Epithelial cell of esophagus (primary cell): ENCODE data around the gene TRIM37.
A peak's percentile ranks its signal among the peaks of the same experiment; 100 is the strongest.
"Not testable (repeated sequence)": the region's sequence is repeated elsewhere in the genome, so short reads cannot be mapped to it uniquely, and the experiment has no call there.

Experiments
- DNase-seq: peaks from one replicate; pipeline ENCODE4 v3.0.0; 2010; ENCODE audit warnings: low read depth
- H3K4me3 ChIP-seq: 2 replicates; pipeline ENCODE4 v1.5.1; 2011; ENCODE audit warnings: mild to moderate bottlenecking, low read length, control low read depth
- TF ChIP-seq, protein P1 (sequence below): IDR thresholded peaks from 2 replicates; pipeline ENCODE4 v1.5.1; 2011; ENCODE audit warnings: low read depth, mild to moderate bottlenecking, low read length, control low read depth, inconsistent platforms; ENCODE audit not compliant: insufficient read depth; ENCODE audit errors: missing control alignments

The TRIM37 gene

DNA sequence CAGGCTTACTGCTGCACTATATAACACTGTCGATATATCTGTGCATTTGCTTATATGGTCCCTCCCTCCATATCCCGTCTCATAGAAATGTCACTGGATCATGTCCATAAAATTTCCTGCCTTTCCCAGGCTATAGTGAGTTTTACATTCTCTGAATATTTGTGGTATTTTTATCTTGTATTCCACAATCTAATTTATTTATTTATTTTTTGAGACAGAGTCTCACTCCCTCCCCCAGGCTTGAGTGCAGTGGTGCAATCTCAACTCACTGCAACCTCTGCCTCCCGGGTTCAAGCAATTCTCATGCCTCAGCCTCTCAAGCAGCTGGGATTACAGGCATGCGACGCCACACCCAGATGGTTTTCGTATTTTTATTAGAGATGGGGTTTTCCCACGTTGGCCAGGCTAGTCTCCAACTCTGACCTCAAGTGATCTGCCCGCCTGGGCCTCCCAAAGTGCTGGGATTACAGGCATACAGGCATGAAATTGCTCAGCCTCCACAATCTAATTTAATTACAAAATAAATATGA is 12.9 kb downstream of the TRIM37 start:
- no peak overlapping the region for H3K4me3 ChIP-seq
- peak; percentile 79 for DNase-seq
- TF ChIP-seq, protein P1, sequence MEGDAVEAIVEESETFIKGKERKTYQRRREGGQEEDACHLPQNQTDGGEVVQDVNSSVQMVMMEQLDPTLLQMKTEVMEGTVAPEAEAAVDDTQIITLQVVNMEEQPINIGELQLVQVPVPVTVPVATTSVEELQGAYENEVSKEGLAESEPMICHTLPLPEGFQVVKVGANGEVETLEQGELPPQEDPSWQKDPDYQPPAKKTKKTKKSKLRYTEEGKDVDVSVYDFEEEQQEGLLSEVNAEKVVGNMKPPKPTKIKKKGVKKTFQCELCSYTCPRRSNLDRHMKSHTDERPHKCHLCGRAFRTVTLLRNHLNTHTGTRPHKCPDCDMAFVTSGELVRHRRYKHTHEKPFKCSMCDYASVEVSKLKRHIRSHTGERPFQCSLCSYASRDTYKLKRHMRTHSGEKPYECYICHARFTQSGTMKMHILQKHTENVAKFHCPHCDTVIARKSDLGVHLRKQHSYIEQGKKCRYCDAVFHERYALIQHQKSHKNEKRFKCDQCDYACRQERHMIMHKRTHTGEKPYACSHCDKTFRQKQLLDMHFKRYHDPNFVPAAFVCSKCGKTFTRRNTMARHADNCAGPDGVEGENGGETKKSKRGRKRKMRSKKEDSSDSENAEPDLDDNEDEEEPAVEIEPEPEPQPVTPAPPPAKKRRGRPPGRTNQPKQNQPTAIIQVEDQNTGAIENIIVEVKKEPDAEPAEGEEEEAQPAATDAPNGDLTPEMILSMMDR: no peak

DNA sequence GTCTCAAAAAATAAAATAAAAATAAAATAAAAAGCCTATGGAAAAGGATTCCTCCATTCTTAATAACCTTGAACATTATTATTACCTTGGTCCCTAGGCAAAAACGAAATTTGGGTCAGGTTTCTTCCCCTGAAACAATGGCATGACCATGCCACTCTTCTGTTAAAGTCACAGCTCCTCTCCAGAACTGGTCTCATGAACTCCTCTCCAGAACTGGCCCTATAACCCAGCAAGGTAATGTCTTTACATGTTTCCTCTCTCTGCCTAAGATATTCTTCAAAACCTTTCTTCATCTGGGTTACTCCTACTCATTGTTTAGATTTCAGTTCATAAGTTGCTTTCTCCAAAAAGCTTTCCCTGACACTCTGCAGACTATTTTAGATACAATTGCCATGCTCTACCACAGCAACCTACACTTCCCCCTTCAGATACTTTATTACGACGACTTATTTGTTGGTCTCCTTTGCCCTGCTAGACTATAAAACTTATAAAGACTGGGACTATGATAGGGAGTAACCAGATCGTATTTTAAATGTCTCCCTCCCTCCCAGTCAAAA is 13.5 kb downstream of the TRIM37 start:
- no peak for DNase-seq
- no peak overlapping the region for H3K4me3 ChIP-seq
- TF ChIP-seq, protein P1: no peak

DNA sequence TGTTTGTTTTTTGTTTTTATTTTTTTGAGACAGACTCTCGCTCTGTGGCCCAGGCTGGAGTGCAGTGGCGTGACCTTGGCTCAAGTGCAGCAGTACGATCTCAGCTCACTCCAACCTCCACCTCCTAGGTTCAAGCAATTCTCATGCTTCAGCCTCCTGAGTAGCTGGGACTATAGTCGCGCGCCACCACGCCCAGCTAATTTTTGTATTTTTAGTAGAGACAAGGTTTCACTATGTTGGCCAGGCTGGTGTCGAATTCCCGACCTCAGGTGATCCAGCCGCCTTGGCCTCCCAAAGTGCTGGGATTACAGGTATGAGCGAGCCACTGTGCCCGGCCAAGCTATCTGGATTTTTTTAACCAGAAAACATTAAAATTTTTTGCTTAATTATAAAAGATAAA is 16.1 kb downstream of the TRIM37 start:
- H3K4me3 ChIP-seq, DNase-seq: not testable (repeated sequence)

DNA sequence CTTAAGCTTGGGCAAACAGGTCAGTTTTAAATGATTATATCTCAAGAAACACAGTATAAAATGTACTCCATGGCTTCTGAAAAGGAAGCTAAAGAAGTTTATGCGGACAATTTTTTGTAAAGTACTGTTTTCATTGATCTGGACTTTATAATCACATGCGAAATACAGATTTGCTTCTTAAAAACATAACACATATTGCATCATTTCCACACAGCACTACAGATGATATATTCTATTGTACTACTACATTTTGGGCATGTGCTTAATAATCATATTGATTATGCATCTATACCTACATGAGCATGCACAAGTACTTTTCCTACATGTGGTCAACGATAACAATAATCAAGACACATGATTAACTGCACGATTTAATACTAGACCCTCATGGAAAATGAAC is 22.5 kb downstream of the TRIM37 start:
- no peak overlapping the region for H3K4me3 ChIP-seq
- TF ChIP-seq, protein P1: no peak
- no peak for DNase-seq

DNA sequence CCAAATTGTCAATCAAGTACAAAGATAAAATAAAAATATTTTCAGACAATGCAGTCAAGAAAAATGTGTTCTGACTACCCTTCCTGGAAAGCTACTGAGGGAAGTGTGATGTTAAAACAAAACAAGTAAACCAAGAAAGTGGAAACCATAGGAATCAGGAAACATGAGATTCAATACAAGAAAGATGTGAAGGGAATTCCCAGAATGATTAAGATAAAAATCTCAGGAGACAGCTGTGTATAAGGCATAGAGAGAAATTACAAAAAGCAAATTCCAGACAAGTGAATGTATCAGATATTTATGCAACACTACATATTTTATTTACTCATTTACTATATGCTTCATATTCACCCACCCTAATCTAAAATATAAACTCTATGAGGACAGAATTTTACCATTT is 32.2 kb downstream of the TRIM37 start:
- H3K4me3 ChIP-seq: no peak overlapping the region
- peak; percentile 76 for DNase-seq
- TF ChIP-seq, protein P1: no peak

DNA sequence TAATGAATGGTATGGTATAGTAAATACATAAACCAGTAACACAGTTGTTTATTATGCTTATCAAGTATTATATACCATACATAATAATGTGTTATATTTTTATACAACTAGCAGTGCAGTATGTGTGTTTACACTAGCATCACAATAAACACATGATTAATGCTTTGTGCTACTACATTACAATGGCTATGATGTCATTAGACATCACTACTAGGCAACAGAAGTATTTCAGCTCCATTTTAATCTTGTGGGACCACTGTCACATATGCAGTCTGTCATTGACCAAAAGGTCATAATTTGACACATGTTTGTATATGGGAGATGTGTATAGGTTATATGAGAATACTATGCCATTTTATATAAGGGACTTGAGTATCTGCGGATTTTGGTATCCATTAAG is 32.7 kb downstream of the TRIM37 start:
- H3K4me3 ChIP-seq: no peak overlapping the region
- no peak for DNase-seq
- TF ChIP-seq, protein P1: no peak

DNA sequence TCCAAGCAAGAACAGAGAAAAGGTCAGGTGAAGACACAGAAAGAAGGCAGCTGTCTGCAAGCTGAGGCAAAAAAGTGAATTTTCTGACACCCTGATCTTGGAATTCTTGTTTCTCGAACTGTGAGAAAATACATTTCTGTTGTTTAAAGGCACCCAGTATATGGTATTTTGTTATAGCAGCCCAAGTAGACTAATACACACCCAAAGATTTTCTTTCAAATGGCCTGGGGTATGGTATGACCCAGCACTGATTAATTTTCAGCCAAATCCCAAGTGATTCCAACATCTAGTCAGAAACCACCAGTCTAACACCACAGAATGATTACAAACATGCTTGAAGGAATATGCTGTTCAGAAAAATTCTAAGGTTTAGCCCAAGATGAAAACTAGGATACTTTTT is 36.8 kb downstream of the TRIM37 start:
- H3K4me3 ChIP-seq: no peak overlapping the region
- DNase-seq: no peak
- TF ChIP-seq, protein P1: no peak
